HEK293 (cell line): ENCODE results near the gene CDKAL1.

Source experiments
- CTCF ChIA-PET: fragments of 350-600 bp; formaldehyde crosslinking; extraction: SDS; loops from one replicate; lab custom pipeline; 2021; ENCODE audit warnings: antibody characterized with exemption; lab: Yijun Ruan, JAX
- POLR2A ChIA-PET: fragments of 300-600 bp; formaldehyde crosslinking; extraction: SDS; loops from one replicate; lab custom pipeline; 2020; ENCODE audit warnings: antibody characterized with exemption, inconsistent platforms; lab: Yijun Ruan, JAX
- H3K27ac ChIP-seq: fragments of 200-500 bp; sonication (Bioruptor generic); 2 replicates; pipeline ENCODE4 v1.5.1; 2014; ENCODE audit warnings: low read depth, low read length, control low read depth, inconsistent platforms; ENCODE audit errors: extremely low read depth
- H3K36me3 ChIP-seq, 2 experiments: fragments of 200-500 bp in 1 of 2; sonication (Bioruptor generic) in 1 of 2; 1 replicate in 1 of 2; 2 replicates in 1 of 2; pipeline ENCODE4 v1.5.1; 2014 to 2017; ENCODE audit warnings: inconsistent platforms in 2 of 2, low read length in 2 of 2; ENCODE audit not compliant: control insufficient read depth in 2 of 2, insufficient read depth in 1 of 2
- H3K4me1 ChIP-seq: fragments of 200-500 bp; sonication (Bioruptor generic); 2 replicates; pipeline ENCODE4 v1.5.1; 2014; ENCODE audit warnings: mild to moderate bottlenecking, low read length, inconsistent platforms; ENCODE audit not compliant: control insufficient read depth, insufficient read depth
- H3K4me3 ChIP-seq: 2 replicates; pipeline ENCODE4 v1.5.1; 2011; ENCODE audit warnings: low read depth, mild to moderate bottlenecking, control low read depth, low read length, moderate library complexity
- H3K9me3 ChIP-seq: fragments of 200-500 bp; sonication (Bioruptor generic); 2 replicates; pipeline ENCODE4 v1.5.1; 2014; ENCODE audit warnings: low read depth, low read length, inconsistent platforms; ENCODE audit not compliant: control insufficient read depth, insufficient read depth
- EGR2 ChIP-seq: fragments of 450-650 bp; formaldehyde crosslinking; IDR thresholded peaks from 2 replicates; pipeline ENCODE4 v1.5.1; 2016; ENCODE audit warnings: low read depth, missing biosample characterization, missing genetic modification characterization
- ELK4 ChIP-seq: IDR thresholded peaks from 2 replicates; pipeline ENCODE4 v1.6.1; 2011; ENCODE audit warnings: mild to moderate bottlenecking, low read depth, low read length, borderline replicate concordance
- GLIS2 ChIP-seq: fragments of 450-650 bp; formaldehyde crosslinking; IDR thresholded peaks from 2 replicates; pipeline ENCODE4 v1.5.1; 2016; ENCODE audit warnings: missing biosample characterization, missing genetic modification characterization
- HOXD13 ChIP-seq: sonication (generic); formaldehyde crosslinking; IDR thresholded peaks from 2 replicates; pipeline ENCODE4 v1.8.0; 2022; ENCODE audit warnings: missing genetic modification reagents, borderline replicate concordance
- REPIN1 ChIP-seq: fragments of 450-650 bp; formaldehyde crosslinking; IDR thresholded peaks from 2 replicates; pipeline ENCODE4 v1.5.1; 2017; ENCODE audit warnings: missing biosample characterization, missing genetic modification characterization, low read depth
- ZBTB1 ChIP-seq: fragments of 450-650 bp; formaldehyde crosslinking; IDR thresholded peaks from 2 replicates; pipeline ENCODE4 v1.5.1; 2016; ENCODE audit warnings: missing biosample characterization, missing genetic modification characterization
- ZFHX2 ChIP-seq: fragments of 450-650 bp; formaldehyde crosslinking; conservative IDR thresholded peaks from 2 replicates; pipeline ENCODE4 v1.5.1; 2016; ENCODE audit warnings: missing biosample characterization, missing genetic modification characterization
- ZFP69B ChIP-seq: fragments of 450-650 bp; formaldehyde crosslinking; IDR thresholded peaks from 2 replicates; pipeline ENCODE4 v1.5.1; 2016; ENCODE audit warnings: missing biosample characterization, missing genetic modification characterization
- ZNF155 ChIP-seq: fragments of 450-650 bp; formaldehyde crosslinking; IDR thresholded peaks from 2 replicates; pipeline ENCODE4 v1.5.1; 2016; ENCODE audit warnings: missing biosample characterization, missing genetic modification characterization
- ZNF2 ChIP-seq: fragments of 450-650 bp; formaldehyde crosslinking; IDR thresholded peaks from 2 replicates; pipeline ENCODE4 v1.5.1; 2016; ENCODE audit warnings: missing biosample characterization, missing genetic modification characterization
- ZNF324 ChIP-seq: fragments of 450-650 bp; formaldehyde crosslinking; IDR thresholded peaks from 2 replicates; pipeline ENCODE4 v1.5.1; 2016; ENCODE audit warnings: missing biosample characterization, missing genetic modification characterization
- ZNF416 ChIP-seq: fragments of 450-650 bp; formaldehyde crosslinking; IDR thresholded peaks from 2 replicates; pipeline ENCODE4 v1.5.1; 2016; ENCODE audit warnings: missing biosample characterization, missing genetic modification characterization
- ZNF626 ChIP-seq: fragments of 450-650 bp; sonication (Bioruptor Pico); formaldehyde crosslinking; IDR thresholded peaks from 2 replicates; pipeline ENCODE4 v1.5.1; 2018; ENCODE audit warnings: missing biosample characterization, missing genetic modification characterization, inconsistent platforms
- ZNF792 ChIP-seq: fragments of 450-650 bp; formaldehyde crosslinking; IDR thresholded peaks from 2 replicates; pipeline ENCODE4 v1.5.1; 2016; ENCODE audit warnings: missing biosample characterization, missing genetic modification characterization
- TF ChIP-seq, protein P1 (sequence below): fragments of 450-650 bp; formaldehyde crosslinking; IDR thresholded peaks from 2 replicates; pipeline ENCODE4 v1.5.1; 2016; ENCODE audit warnings: missing biosample characterization, missing genetic modification characterization, borderline replicate concordance
- TF ChIP-seq, protein P2 (sequence below): fragments of 450-650 bp; IDR thresholded peaks from 2 replicates; pipeline ENCODE4 v1.5.1; 2018; ENCODE audit warnings: missing biosample characterization, mild to moderate bottlenecking, missing genetic modification characterization
- TF ChIP-seq, protein P3 (sequence below): fragments of 450-650 bp; formaldehyde crosslinking; IDR thresholded peaks from 2 replicates; pipeline ENCODE4 v1.5.1; 2016; ENCODE audit warnings: missing biosample characterization, missing genetic modification characterization

Gene CDKAL1

DNA sequence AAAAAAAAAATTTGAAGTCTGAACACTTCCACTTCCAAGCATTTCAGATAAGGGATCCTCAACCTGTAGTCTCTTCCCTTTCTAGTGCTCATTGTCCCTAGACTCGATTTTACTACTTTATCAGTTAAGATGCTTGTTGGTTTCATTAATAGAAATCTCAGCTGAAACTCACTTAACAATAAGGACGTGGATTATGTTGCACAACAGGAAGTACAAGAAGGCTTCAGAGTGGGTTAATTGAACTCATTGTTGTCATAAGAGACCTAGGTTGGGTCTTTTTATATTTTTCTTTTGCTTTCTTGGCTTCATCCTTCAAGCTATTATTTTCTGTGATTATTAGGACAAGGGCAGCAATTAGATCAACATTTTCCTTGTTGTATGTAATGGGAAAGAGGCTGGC is 175.2 kb downstream of the CDKAL1 start (continued):
- no peak for TF ChIP-seq GLIS2 (tag by site-specific recombination)
- TF ChIP-seq ZNF155 (tag by site-specific recombination) = no peak
- no peak for TF ChIP-seq ZNF626 (tag by site-specific recombination)
- no peak for TF ChIP-seq ZNF416 (tag by site-specific recombination)
- TF ChIP-seq ZNF792 (tag by site-specific recombination) = no peak
- TF ChIP-seq EGR2 (tag by site-specific recombination) = no peak

DNA sequence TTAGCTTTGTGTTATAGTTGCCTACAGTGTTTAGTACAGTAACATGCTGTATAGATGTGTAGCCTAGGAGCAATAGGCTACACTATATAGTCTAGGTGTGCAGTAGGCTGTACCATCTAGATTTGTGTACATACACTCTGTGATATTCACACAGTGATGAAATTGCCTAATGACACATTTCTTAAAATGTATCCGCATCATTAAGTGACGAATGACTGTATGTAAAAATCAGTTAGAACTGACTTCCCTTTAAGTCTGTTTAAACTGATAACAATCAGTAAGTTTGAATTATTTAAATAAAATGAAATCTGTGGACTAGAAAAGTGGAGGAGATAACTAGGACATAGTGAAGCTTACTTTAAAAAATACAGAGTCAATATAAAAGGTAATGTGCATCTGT is 176.1 kb downstream of the CDKAL1 start:
- Histone ChIP-seq H3K4me1 (peaks cover 28% of the 10 kb centered on the region), H3K36me3 (no peaks in the 10 kb centered on the region), H3K27ac (no peak overlapping the region), H3K4me3 (no peak overlapping the region), H3K9me3 (no peaks in the 10 kb centered on the region)
- TF ChIP-seq REPIN1 (tag by site-specific recombination) (no peak), ELK4 (no peak), ZFP69B (tag by site-specific recombination) (no peak), HOXD13 (CRISPR knock-in tag) (no peak)
- TF ChIP-seq, protein P1, sequence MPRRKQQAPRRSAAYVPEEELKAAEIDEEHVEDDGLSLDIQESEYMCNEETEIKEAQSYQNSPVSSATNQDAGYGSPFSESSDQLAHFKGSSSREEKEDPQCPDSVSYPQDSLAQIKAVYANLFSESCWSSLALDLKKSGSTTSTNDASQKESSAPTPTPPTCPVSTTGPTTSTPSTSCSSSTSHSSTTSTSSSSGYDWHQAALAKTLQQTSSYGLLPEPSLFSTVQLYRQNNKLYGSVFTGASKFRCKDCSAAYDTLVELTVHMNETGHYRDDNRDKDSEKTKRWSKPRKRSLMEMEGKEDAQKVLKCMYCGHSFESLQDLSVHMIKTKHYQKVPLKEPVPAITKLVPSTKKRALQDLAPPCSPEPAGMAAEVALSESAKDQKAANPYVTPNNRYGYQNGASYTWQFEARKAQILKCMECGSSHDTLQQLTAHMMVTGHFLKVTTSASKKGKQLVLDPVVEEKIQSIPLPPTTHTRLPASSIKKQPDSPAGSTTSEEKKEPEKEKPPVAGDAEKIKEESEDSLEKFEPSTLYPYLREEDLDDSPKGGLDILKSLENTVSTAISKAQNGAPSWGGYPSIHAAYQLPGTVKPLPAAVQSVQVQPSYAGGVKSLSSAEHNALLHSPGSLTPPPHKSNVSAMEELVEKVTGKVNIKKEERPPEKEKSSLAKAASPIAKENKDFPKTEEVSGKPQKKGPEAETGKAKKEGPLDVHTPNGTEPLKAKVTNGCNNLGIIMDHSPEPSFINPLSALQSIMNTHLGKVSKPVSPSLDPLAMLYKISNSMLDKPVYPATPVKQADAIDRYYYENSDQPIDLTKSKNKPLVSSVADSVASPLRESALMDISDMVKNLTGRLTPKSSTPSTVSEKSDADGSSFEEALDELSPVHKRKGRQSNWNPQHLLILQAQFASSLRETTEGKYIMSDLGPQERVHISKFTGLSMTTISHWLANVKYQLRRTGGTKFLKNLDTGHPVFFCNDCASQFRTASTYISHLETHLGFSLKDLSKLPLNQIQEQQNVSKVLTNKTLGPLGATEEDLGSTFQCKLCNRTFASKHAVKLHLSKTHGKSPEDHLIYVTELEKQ (tag by site-specific recombination) = no peak
- POLR2A ChIA-PET = no interaction called here
- CTCF ChIA-PET = interaction anchor here (0.6 to 1.2 kb wide), 2 partner anchors 9 to 14 kb away, joined by 3 to 4 read pairs; no protein-coding TSS in a partner anchor

GRCh38 chr6:20711518-20711917 is 177.3 kb downstream of the CDKAL1 start:
- Histone ChIP-seq H3K9me3 (no peaks in the 10 kb centered on the region), H3K4me3 (no peak overlapping the region), H3K36me3 (no peaks in the 10 kb centered on the region), H3K27ac (no peak overlapping the region), H3K4me1 (peaks cover 27% of the 10 kb centered on the region)
- POLR2A ChIA-PET = no interaction called here
- CTCF ChIA-PET = interaction anchor here (0.6 to 1.3 kb wide), 3 partner anchors 13 to 535 kb away, joined by 4 read pairs; no protein-coding TSS in a partner anchor
- no peak for TF ChIP-seq ZFHX2 (tag by site-specific recombination)
- TF ChIP-seq ZNF324 = no peak
- no peak for TF ChIP-seq ZNF2 (tag by site-specific recombination)
- TF ChIP-seq ELK4 = no peak
- TF ChIP-seq, protein P2, sequence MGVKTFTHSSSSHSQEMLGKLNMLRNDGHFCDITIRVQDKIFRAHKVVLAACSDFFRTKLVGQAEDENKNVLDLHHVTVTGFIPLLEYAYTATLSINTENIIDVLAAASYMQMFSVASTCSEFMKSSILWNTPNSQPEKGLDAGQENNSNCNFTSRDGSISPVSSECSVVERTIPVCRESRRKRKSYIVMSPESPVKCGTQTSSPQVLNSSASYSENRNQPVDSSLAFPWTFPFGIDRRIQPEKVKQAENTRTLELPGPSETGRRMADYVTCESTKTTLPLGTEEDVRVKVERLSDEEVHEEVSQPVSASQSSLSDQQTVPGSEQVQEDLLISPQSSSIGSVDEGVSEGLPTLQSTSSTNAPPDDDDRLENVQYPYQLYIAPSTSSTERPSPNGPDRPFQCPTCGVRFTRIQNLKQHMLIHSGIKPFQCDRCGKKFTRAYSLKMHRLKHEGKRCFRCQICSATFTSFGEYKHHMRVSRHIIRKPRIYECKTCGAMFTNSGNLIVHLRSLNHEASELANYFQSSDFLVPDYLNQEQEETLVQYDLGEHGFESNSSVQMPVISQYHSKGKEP = no peak
- no peak for TF ChIP-seq ZBTB1 (tag by site-specific recombination)
- TF ChIP-seq, protein P3, sequence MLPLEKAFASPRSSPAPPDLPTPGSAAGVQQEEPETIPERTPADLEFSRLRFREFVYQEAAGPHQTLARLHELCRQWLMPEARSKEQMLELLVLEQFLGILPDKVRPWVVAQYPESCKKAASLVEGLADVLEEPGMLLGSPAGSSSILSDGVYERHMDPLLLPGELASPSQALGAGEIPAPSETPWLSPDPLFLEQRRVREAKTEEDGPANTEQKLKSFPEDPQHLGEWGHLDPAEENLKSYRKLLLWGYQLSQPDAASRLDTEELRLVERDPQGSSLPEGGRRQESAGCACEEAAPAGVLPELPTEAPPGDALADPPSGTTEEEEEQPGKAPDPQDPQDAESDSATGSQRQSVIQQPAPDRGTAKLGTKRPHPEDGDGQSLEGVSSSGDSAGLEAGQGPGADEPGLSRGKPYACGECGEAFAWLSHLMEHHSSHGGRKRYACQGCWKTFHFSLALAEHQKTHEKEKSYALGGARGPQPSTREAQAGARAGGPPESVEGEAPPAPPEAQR (tag by site-specific recombination) = no peak
